Glutamatergic neuron (in vitro differentiated cells): Measurements from ENCODE around the gene PRR5L. TPM values are rescaled to one million over a fixed set of nuclear protein-coding genes. Genes with fewer than 3 reads are reported as not detected.

Source experiments
- DNase-seq: peaks from one replicate; pipeline ENCODE4 v3.0.0; 2022
- H3K27ac Mint-ChIP-seq: one replicate; pipeline ENCODE4 v1.8.0; 2020; ENCODE audit warnings: mild to moderate bottlenecking, mixed read lengths, inconsistent platforms; ENCODE audit not compliant: unreplicated experiment
- H3K27me3 Mint-ChIP-seq: one replicate; pipeline ENCODE4 v1.8.0; 2020; ENCODE audit warnings: mild to moderate bottlenecking, moderate library complexity, mixed read lengths, inconsistent platforms; ENCODE audit not compliant: unreplicated experiment
- H3K36me3 Mint-ChIP-seq: one replicate; pipeline ENCODE4 v1.8.0; 2020; ENCODE audit warnings: mild to moderate bottlenecking, mixed read lengths, inconsistent platforms; ENCODE audit not compliant: unreplicated experiment
- H3K4me1 Mint-ChIP-seq: one replicate; pipeline ENCODE4 v1.8.0; 2020; ENCODE audit warnings: mild to moderate bottlenecking, low read depth, mixed read lengths, inconsistent platforms; ENCODE audit not compliant: unreplicated experiment
- H3K4me3 Mint-ChIP-seq: one replicate; pipeline ENCODE4 v1.8.0; 2020; ENCODE audit warnings: mild to moderate bottlenecking, mixed read lengths, inconsistent platforms; ENCODE audit not compliant: unreplicated experiment
- H3K9me3 Mint-ChIP-seq: one replicate; pipeline ENCODE4 v1.8.0; 2020; ENCODE audit warnings: mild to moderate bottlenecking, moderate library complexity, mixed read lengths, inconsistent platforms; ENCODE audit not compliant: unreplicated experiment
- CTCF ChIP-seq: fragments of 200-600 bp; sonication (generic); IDR thresholded peaks from one replicate; pipeline ENCODE4 v1.5.0; 2021; ENCODE audit not compliant: partially characterized antibody, unreplicated experiment
- total RNA-seq: library from RNA; stranded (reverse); fragmentation: NEBNext Ultra II Directional; extraction: Animal tissue kit (Norgen Biotek cat#: 25700); gene quantifications from one replicate; pipeline ENCODE4 v1.2.1, GENCODE V29; 2021; ENCODE audit not compliant: unreplicated experiment

Gene PRR5L
- total RNA-seq, 1 donor from 2014 or later, result 1.6 TPM

- Mint-ChIP-seq H3K27me3 (no peaks in the 10 kb centered on the region), H3K36me3 (no peaks in the 10 kb centered on the region), H3K9me3 (peaks cover 1% of the 10 kb centered on the region), H3K4me3 (no peak overlapping the region), H3K27ac (no peak overlapping the region), H3K4me1 (peaks cover 9% of the 10 kb centered on the region)
- no peak for TF ChIP-seq CTCF
- no peak for DNase-seq
Observed at GRCh38 chr11:36499315-36499714, 203.2 kb downstream of the PRR5L start.

- no peak for TF ChIP-seq CTCF
- H3K4me1 Mint-ChIP-seq, result peaks cover 11% of the 10 kb centered on the region
Observed at GRCh38 chr11:36500315-36500721, 204.2 kb downstream of the PRR5L start.

GRCh38 chr11:36501236-36501635 is 205.1 kb downstream of the PRR5L start:
- no peak overlapping the region for H3K4me3 Mint-ChIP-seq
- peaks cover 1% of the 10 kb centered on the region for H3K9me3 Mint-ChIP-seq
- no peaks in the 10 kb centered on the region for H3K27me3 Mint-ChIP-seq
- peaks cover 3% of the 10 kb centered on the region for H3K36me3 Mint-ChIP-seq
- no peak for DNase-seq
- TF ChIP-seq CTCF, result no peak
- peak overlapping the region; percentile 34 for H3K27ac Mint-ChIP-seq
- peaks cover 16% of the 10 kb centered on the region for H3K4me1 Mint-ChIP-seq

More at GRCh38 chr11:36500315-36500721, 204.2 kb downstream of the PRR5L start:
- H3K4me3 Mint-ChIP-seq, result no peak overlapping the region
- peaks cover 2% of the 10 kb centered on the region for H3K36me3 Mint-ChIP-seq
- H3K27ac Mint-ChIP-seq, result peak overlapping the region; percentile 85
- H3K27me3 Mint-ChIP-seq, result no peaks in the 10 kb centered on the region
- peaks cover 1% of the 10 kb centered on the region for H3K9me3 Mint-ChIP-seq
- DNase-seq, result no peak

GRCh38 chr11:36507824-36508489 is 211.9 kb downstream of the PRR5L start:
- peaks cover 3% of the 10 kb centered on the region for H3K36me3 Mint-ChIP-seq
- no peak for DNase-seq
- peaks cover 4% of the 10 kb centered on the region for H3K9me3 Mint-ChIP-seq
- H3K4me3 Mint-ChIP-seq, result peak overlapping the region; percentile 96
- H3K27ac Mint-ChIP-seq, result no peak overlapping the region
- H3K4me1 Mint-ChIP-seq, result peaks cover 6% of the 10 kb centered on the region
- no peaks in the 10 kb centered on the region for H3K27me3 Mint-ChIP-seq
- TF ChIP-seq CTCF, result no peak

- Mint-ChIP-seq H3K4me3 (peak overlapping the region; percentile 96), H3K9me3 (peaks cover 4% of the 10 kb centered on the region), H3K27me3 (no peaks in the 10 kb centered on the region), H3K36me3 (peaks cover 8% of the 10 kb centered on the region), H3K27ac (peak overlapping the region; percentile 68), H3K4me1 (peaks cover 6% of the 10 kb centered on the region)
- no peak for TF ChIP-seq CTCF
- no peak for DNase-seq
Observed at GRCh38 chr11:36508743-36509142, 212.7 kb downstream of the PRR5L start.
